ENCODE results near the gene ZNF236. TPM values are rescaled to one million over a fixed set of nuclear protein-coding genes. Genes with fewer than 3 reads are reported as not detected.

The ZNF236 gene
- polyA plus RNA-seq, 3 donors = 1.7 to 6.5 (median 2.4) TPM

DNA sequence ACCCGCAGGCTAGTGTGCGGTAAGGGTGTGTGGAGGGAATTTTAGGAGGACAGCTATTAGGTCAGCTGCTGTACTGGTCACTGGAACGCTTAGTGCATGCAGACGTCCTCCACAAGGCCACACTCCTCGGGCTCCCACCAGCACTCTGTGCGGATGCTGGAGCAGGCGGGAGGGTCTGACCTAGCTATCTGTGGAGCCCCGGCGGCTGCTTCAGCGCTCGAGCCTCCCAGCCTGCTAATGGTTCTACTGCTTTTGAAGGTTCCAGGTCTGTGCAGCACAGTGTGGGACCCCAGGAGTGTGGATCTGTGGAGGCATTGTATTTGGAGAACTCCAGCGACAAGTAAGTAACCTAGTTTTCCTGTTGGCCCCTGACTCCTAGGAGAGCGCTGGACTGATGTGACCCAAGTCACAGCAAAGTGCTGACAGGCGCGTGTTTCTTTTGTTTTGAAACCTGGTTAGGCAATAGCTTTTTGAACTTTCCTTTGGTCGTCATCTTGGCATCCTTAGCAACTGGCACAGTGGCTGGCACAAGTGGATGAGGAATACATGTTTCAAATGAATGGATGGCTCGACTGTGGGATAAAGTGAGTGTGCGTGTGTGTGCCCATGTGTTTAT is 113.5 kb downstream of the ZNF236 start:
- WGBS (ENCODE audit: insufficient coverage) = 95% methylated on average over 18 of the region's 18 CpGs
- H3K4me1 ChIP-seq (ENCODE audit: control insufficient read depth in 1 of 2, insufficient read depth in 2 of 2, low read length in 2 of 2) = no peaks in the 10 kb centered on the region
- H4K20me1 ChIP-seq (ENCODE audit: insufficient read depth, low read length) = no peaks in the 10 kb centered on the region
- no peaks in the 10 kb centered on the region for H3K9me3 Mint-ChIP-seq
- no peak for DNase-seq
- peaks cover 61 to 79% of the 10 kb centered on the region in 2 donors for H3K36me3 Mint-ChIP-seq
- no peaks in the 10 kb centered on the region for H3K4me1 Mint-ChIP-seq
- no peaks in the 10 kb centered on the region for H3K79me2 ChIP-seq (ENCODE audit: insufficient read depth, low read length)
- no peaks in the 10 kb centered on the region for H3K27me3 ChIP-seq (ENCODE audit: control insufficient read depth in 2 of 2, insufficient read depth in 2 of 2, low read length in 2 of 2)
- H2AFZ ChIP-seq (ENCODE audit: insufficient read depth, low read depth, low read length, poor library complexity, severe bottlenecking) = no peak overlapping the region
- no peak overlapping the region for H3K4me3 ChIP-seq (replicated peaks in 1 of 3; ENCODE audit: low read depth in 2 of 3, low read length in 3 of 3)
- peaks cover 47 to 96% of the 10 kb centered on the region in 2 donors for H3K36me3 ChIP-seq (replicated peaks in 1 of 2; ENCODE audit: control insufficient read depth in 1 of 2, insufficient read depth in 2 of 2, low read length in 2 of 2)
- no peaks in the 10 kb centered on the region for H3K27me3 Mint-ChIP-seq (ENCODE audit: low read depth in 3 of 3)
- no peak overlapping the region for H3K4me3 Mint-ChIP-seq
- no peaks in the 10 kb centered on the region for H3K9me3 ChIP-seq (replicated peaks in 1 of 2; ENCODE audit: control insufficient read depth in 1 of 2, insufficient read depth in 1 of 2, low read length in 2 of 2)
- H3K4me2 ChIP-seq (replicated peaks; ENCODE audit: extremely low read depth, low read length, poor library complexity, severe bottlenecking) = no peak overlapping the region
- H3K27ac Mint-ChIP-seq = no peak overlapping the region
- TF ChIP-seq, protein P1, sequence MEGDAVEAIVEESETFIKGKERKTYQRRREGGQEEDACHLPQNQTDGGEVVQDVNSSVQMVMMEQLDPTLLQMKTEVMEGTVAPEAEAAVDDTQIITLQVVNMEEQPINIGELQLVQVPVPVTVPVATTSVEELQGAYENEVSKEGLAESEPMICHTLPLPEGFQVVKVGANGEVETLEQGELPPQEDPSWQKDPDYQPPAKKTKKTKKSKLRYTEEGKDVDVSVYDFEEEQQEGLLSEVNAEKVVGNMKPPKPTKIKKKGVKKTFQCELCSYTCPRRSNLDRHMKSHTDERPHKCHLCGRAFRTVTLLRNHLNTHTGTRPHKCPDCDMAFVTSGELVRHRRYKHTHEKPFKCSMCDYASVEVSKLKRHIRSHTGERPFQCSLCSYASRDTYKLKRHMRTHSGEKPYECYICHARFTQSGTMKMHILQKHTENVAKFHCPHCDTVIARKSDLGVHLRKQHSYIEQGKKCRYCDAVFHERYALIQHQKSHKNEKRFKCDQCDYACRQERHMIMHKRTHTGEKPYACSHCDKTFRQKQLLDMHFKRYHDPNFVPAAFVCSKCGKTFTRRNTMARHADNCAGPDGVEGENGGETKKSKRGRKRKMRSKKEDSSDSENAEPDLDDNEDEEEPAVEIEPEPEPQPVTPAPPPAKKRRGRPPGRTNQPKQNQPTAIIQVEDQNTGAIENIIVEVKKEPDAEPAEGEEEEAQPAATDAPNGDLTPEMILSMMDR (IDR thresholded peaks at IDR 0.05) = no peak
- H3K9ac ChIP-seq (ENCODE audit: insufficient read depth, low read length, poor library complexity, severe bottlenecking) = no peak overlapping the region
- intact Hi-C loops (cut with micrococcal nuclease) = no loop called here
- H3K27ac ChIP-seq (ENCODE audit: low read depth in 1 of 2, low read length in 2 of 2) = no peak overlapping the region

DNA sequence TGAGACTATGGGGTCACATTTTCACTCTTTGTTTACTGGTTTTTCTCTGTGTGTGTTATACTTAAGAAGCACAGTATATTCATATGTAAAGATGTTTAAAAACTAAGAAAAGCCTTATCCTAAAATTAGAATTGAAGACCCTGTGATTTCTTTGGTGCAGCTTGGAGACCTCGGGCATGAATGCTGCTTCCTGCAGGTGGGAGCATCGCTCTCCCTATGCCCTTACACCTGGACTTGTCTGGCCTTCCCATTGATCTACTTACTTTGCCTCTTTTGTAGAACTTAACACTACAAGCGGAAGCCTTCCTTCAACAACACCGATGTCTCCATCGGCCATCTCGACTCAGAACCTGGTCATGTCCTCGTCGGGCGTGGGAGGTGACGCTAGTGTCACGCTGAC is 114.5 kb downstream of the ZNF236 start:
- Histone ChIP-seq H4K20me1 (ENCODE audit: insufficient read depth, low read length) (no peaks in the 10 kb centered on the region), H3K9me3 (replicated peaks in 1 of 2; ENCODE audit: control insufficient read depth in 1 of 2, insufficient read depth in 1 of 2, low read length in 2 of 2) (no peaks in the 10 kb centered on the region), H3K4me2 (replicated peaks; ENCODE audit: extremely low read depth, low read length, poor library complexity, severe bottlenecking) (no peak overlapping the region), H3K27ac (ENCODE audit: low read depth in 1 of 2, low read length in 2 of 2) (no peak overlapping the region), H3K4me1 (ENCODE audit: control insufficient read depth in 1 of 2, insufficient read depth in 2 of 2, low read length in 2 of 2) (no peaks in the 10 kb centered on the region), H3K9ac (ENCODE audit: insufficient read depth, low read length, poor library complexity, severe bottlenecking) (no peak overlapping the region), H3K36me3 (replicated peaks in 1 of 2; ENCODE audit: control insufficient read depth in 1 of 2, insufficient read depth in 2 of 2, low read length in 2 of 2) (peaks cover 47 to 92% of the 10 kb centered on the region in 2 donors), H3K27me3 (ENCODE audit: control insufficient read depth in 2 of 2, insufficient read depth in 2 of 2, low read length in 2 of 2) (no peaks in the 10 kb centered on the region), H2AFZ (ENCODE audit: insufficient read depth, low read depth, low read length, poor library complexity, severe bottlenecking) (no peak overlapping the region), H3K4me3 (replicated peaks in 1 of 3; ENCODE audit: low read depth in 2 of 3, low read length in 3 of 3) (no peak overlapping the region), H3K79me2 (ENCODE audit: insufficient read depth, low read length) (no peaks in the 10 kb centered on the region)
- 97% methylated on average over 11 of the region's 11 CpGs for WGBS (ENCODE audit: insufficient coverage)
- TF ChIP-seq, protein P1 (IDR thresholded peaks at IDR 0.05) = no peak
- no peaks in the 10 kb centered on the region for H3K9me3 Mint-ChIP-seq
- no peaks in the 10 kb centered on the region for H3K27me3 Mint-ChIP-seq (ENCODE audit: low read depth in 3 of 3)
- DNase-seq = no peak
- peaks cover 60 to 74% of the 10 kb centered on the region in 2 donors for H3K36me3 Mint-ChIP-seq
- H3K27ac Mint-ChIP-seq = peak overlapping the region in 2 of 7 donors; percentile 15 to 66
- H3K4me1 Mint-ChIP-seq = no peaks in the 10 kb centered on the region
- H3K4me3 Mint-ChIP-seq = no peak overlapping the region
- intact Hi-C loops (cut with micrococcal nuclease) = no loop called here
